TTC549 (cell line): ENCODE results near the gene LRG1.

Source experiments
- FAIRE-seq: peaks from 2 replicates; lab custom pipeline; 2012; peaks lifted over from hg19 to GRCh38; lab: Jason Lieb, UNC

LRG1 gene

DNA sequence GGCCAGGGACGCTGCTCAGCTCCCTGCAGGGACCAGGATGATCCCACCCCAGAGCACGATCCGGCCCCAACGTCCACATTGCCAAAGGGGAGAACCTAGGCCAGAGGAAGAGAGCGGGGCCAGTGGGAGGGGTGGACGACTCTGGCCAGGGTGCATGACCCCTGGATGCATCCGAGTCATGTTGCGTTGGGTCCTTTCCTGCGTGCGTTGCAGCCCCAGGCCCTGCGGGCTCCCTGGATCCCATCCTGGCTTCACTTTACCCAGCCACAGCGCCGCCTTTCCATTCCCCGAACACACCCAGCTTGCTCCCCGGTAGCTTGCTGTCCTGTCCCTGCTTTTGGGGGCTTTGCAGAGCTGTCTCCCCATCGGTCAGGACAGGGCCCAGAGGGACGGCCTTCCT, 32.0 kb downstream of the LRG1 start:
- no peak for FAIRE-seq

DNA sequence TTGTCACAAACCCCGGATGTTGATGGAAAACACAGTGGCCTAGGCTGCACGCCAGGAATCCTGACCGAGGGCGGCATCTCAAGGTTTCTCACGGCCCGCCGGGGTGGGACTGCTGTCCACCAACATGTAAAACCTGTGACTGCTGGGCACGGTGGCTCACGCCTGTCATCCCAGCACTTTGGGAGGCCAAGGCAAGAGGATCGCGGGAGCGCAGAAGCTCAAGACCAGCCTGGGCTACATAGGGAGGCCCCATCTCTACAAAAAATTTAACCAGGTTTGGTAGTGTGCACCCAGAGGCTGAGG, 32.7 kb downstream of the LRG1 start:
- FAIRE-seq: no peak

- no peak for FAIRE-seq
These were observed 33.2 kb downstream of the LRG1 start for GRCh38 chr19:4506449-4507149.

DNA sequence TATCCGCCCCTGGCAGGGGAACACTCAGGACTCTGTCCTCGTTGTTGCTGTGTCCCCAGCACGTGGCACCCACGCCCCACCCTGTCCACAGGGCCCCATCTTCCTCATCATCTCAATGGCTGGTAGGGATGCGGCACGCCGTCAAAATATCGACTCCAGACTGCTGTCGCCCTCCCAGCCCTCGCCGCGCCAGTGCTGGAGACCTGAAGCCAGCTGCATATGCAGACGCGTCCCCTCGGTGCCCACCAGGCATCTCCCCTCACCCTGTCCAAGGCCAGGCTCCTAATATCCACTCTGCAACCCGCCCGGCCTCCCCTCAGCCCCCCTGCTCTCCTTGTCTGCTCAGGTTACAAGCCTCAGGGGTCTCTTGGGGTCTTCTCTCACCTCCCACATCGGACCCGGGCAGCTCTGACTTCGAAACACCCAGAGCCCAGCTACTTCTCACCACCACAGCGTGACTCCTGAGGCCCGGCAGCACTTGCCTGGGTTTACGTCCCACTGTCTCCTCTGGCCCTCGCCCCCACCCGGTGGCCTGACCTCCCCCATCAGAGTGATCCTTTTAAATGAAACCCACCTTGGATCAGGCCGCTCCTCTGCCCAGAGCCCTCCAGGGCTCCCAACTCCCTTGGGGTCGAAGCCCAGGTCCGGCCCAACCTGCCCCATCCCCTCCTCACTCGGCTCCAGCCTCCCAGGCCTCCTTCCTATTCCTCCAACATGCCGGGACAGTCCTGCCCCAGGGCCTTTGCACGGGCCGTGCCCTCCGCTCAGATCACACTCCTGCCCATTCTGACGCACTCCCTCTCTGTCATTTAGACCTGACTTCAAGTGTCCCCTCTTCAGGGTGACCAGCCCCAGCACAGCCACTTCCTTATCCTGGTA, 34.0 kb downstream of the LRG1 start:
- no peak for FAIRE-seq

- no peak for FAIRE-seq
These were observed 34.8 kb downstream of the LRG1 start for GRCh38 chr19:4504891-4505569.

GRCh38 chr19:4504297-4504701, 35.5 kb downstream of the LRG1 start:
- FAIRE-seq: no peak

DNA sequence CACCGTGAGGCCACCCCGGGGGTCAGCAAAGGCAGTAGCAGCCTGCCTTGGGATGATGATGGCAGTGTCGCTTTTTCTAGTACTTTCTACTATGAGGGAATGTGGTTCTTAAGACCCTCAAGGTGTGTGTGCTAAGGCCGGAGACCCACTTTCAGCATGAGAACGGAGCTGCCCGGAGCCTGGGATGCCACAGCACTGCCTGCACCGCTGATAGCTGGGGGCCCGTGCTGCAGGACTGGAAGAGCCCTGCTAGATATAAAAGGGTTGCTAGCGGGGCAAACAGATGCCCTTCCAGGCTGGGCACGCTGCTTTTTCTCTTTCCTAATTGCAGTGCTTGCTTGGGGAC, 36.0 kb downstream of the LRG1 start:
- FAIRE-seq: no peak

DNA sequence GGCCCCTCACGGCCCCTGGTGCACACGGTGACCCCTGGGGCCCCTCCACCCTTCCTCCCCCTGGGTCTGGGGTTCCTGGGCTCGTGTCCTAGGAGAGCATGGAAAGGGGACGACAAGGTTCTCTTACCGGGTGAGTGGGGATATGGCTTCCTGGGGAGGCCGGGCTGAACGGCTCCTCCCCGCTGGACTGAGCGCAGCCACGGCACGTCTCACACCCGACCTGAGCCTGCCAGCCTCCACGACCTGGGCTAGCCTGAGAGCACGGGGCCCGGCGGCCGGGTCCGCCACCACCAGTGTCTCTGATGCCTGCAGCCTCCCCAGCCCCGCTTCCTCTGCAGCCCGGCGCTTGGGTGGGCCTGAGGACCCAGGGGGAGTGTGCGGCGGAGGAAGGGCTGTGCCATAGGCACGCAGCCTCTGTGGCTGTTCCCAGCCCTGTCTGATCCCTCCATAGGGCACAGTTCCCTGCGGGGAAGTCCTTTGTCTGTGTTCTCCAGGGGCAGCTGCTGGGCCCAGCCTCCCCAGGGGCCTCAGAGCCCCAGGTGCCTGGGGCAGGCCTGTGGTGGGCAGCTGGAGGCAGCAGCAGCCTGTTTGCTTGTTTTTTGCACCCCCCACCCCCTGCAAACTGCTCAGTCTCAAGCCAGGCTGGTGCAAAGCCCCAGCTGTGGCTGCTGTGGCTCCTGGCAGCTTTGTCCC, 36.6 kb downstream of the LRG1 start:
- FAIRE-seq: no peak

- FAIRE-seq: no peak
These were observed 37.3 kb downstream of the LRG1 start for GRCh38 chr19:4502282-4503131.

GRCh38 chr19:4501691-4502090, 38.1 kb downstream of the LRG1 start:
- FAIRE-seq: no peak

DNA sequence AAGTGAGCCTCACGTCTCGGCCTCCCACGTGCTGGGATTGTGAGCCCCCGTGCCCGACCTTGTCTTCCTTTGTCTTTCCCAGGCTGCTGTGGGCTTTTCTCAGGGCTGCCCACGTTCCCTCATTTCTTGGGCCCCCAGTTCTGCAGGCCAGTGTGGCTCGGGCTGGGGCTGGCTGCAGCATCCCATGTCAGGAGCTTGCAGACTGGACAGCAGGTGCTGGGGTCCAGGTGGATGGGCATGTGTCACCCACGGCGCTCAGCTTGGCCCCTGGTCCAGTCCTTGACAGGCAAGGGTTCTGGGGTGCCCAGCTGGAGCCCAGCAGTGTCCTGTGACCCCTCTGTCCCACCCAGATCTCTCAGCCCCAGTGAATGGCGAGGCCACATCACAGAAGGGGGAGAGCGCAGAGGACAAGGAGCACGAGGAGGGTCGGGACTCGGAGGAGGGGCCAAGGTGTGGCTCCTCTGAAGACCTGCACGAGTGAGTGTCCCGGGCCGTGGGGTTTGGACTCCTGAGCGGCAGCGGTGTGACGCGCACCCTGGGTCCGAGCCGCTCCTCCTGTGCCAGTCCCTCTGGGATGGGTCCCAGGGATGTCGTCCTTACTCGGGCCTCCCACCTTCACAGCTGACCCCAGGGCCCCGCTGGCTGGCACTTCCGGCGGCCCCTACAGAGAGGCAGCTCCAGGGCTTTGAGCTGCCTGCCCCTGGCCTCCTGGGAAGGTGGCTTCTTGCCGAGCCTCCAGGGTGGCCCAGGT, 38.8 kb downstream of the LRG1 start:
- no peak for FAIRE-seq

- no peak for FAIRE-seq
These were observed 40.0 kb downstream of the LRG1 start for GRCh38 chr19:4499855-4500254.

- no peak for FAIRE-seq
These were observed 40.5 kb downstream of the LRG1 start for GRCh38 chr19:4499318-4499717.

DNA sequence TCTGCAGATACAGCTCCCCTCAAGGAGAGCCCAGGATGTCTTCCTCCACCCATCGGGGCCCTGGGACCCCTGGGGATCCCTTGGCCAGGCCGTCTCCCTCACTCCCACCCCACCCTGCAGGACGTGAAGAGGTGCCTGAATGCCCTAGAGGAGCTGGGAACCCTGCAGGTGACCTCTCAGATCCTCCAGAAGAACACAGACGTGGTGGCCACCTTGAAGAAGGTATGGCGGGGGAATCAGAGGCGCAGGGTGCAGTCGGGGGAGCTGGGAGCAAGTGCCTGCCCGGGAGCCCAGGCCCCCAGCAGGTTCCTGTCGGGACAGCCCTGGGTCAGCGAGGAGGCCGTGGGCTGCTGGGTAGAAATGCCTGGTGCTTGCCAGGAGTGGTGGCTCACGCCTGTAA, 41.1 kb downstream of the LRG1 start:
- FAIRE-seq: no peak

DNA sequence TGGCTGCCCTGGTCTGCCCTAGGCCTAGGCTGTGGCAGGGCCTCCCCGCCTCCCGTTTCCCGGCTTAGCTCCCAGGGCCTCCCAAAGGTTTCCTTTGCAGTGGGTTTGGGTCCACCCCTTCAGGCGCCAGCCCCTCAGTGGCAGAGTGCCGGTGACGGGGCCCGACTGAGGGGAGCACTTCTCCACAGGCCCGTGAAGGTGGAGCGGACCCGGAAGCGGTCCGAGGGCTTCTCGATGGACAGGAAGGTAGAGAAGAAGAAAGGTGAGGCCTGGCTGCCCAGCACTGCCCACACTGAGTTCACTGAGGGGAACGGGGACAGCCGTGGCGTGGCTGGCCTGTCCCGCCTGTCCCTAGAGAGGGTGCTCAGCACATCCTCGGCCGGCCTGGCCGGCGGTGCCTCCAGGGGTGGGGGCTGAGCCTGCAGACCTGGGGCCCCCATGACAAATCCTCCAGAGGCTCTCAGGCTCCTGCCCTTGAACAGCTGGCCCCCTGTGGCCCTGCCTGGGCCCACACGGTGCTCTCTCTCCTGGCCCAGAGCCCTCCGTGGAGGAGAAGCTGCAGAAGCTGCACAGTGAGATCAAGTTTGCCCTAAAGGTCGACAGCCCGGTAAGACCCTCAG, 42.0 kb downstream of the LRG1 start:
- no peak for FAIRE-seq

GRCh38 chr19:4496304-4496703, 43.5 kb downstream of the LRG1 start:
- no peak for FAIRE-seq

DNA sequence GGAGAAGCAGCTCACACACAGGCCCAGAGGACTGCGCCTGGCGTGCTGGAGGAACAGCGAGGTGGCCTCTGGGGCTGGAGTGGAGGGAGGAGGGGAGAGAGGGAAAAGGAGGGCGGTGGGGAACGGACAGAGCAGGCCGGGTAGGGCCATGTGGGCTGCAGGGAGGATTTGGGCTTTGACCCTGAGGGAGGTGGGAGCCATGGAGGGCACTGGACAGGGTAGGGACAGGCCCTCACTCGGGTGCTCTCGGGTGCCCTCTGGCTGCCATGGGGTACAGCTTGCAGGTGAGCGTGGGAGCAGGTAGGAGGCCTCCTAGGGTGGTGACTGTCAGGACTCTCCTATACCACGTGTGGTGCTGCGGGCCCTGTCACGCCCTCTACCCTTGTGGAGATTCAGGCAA, 44.4 kb downstream of the LRG1 start:
- no peak for FAIRE-seq

- no peak for FAIRE-seq
These were observed 45.2 kb downstream of the LRG1 start for GRCh38 chr19:4494691-4495064.

DNA sequence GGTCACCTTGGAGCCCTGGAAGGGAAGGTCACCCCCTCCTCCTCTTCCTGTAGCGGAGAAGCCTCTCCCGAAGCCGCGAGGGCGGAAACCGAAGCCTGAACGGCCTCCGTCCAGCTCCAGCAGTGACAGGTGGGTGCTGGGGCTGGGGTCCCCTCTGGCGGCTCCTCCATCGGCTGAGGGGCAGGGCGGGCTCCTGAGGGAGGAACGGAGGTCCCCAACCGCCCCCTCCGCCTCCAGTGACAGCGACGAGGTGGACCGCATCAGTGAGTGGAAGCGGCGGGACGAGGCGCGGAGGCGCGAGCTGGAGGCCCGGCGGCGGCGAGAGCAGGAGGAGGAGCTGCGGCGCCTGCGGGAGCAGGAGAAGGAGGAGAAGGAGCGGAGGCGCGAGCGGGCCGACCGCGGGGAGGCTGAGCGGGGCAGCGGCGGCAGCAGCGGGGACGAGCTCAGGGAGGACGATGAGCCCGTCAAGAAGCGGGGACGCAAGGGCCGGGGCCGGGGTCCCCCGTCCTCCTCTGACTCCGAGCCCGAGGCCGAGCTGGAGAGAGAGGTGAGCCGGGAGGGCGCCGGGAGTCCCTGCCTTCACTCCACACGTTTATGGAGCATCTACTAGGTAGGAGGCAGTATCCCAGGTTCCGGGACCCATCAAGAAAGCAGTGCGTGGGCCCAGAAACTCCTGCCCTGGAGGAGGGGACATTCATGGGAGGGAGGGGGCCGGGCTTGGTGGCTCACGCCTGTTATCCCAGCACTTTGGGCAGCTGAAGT, 45.7 kb downstream of the LRG1 start:
- no peak for FAIRE-seq
